ENCODE measurements around the gene CDH23.

CDH23 gene

DNA sequence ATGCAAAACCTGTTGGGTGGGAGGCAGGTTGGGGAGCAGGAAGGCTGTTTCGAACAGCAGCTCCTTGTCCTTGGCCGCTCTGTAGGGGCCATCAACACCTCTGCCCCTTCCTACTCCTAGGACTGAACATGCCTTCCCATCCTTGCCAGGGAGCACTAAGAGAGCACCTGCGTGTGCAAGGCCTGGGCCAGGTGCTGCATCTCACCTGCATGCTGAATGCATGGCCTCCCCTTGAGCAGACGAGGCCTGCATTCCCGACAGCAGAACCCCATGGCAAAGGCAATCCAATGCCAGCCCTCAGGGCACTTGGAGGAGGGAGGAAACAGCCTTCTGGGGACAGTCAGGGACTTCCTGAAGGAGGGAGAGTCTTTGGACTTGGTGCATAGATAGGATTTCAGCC is 365.6 kb downstream of the CDH23 start:
- no peak overlapping the region for H3K4me3 ChIP-seq (replicated peaks; ENCODE audit: low read depth, low read length)
- H3K36me3 ChIP-seq (ENCODE audit: control insufficient read depth, insufficient read depth, low read length), result peaks cover 3% of the 10 kb centered on the region
- TF ChIP-seq, protein P1, sequence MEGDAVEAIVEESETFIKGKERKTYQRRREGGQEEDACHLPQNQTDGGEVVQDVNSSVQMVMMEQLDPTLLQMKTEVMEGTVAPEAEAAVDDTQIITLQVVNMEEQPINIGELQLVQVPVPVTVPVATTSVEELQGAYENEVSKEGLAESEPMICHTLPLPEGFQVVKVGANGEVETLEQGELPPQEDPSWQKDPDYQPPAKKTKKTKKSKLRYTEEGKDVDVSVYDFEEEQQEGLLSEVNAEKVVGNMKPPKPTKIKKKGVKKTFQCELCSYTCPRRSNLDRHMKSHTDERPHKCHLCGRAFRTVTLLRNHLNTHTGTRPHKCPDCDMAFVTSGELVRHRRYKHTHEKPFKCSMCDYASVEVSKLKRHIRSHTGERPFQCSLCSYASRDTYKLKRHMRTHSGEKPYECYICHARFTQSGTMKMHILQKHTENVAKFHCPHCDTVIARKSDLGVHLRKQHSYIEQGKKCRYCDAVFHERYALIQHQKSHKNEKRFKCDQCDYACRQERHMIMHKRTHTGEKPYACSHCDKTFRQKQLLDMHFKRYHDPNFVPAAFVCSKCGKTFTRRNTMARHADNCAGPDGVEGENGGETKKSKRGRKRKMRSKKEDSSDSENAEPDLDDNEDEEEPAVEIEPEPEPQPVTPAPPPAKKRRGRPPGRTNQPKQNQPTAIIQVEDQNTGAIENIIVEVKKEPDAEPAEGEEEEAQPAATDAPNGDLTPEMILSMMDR (IDR thresholded peaks at IDR 0.05; ENCODE audit: insufficient read depth, low read length, poor library complexity, severe bottlenecking), result no peak
- DNase-seq (ENCODE audit: extremely low read depth, insufficient read length), result no peak
- H3K27me3 ChIP-seq (replicated peaks; ENCODE audit: control insufficient read depth, insufficient read depth, low read length), result no peaks in the 10 kb centered on the region

DNA sequence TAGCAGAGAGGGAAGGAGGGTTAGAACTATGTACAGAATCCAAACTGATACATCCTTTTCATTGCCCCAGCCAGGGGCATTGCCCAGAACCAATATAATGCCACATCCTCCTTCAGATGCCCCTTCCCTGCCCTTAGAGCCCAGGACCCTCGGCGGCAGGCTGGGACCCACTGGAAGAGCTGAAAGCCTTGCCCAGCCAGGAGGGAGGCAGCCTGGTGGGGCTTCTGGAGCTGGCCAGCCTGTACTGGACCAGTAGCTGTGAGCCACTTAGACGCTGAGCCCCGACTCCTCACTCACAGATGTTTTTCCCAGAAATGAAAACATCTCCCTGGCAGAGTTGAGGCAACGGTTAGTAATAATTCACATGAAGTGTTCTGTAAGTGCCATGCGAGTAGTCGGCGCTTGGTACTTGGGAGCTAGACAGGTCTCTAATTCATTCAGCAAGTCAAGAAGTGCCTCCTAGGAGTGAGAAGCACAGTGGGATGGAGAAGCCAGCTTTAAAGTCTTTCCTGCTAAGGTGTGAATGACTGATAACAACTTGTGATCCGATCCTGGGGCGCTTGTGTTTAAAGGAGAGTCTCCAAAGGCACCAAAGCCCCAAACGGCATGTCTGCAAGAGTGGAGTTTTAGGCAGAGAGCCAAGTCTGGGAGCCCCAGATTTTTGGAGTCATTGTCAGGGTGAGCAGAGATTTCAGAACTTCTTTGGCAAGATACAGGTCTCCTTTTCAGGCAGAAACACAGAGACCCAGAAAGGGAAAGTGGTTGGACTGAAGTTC is 366.8 kb downstream of the CDH23 start:
- no peaks in the 10 kb centered on the region for H3K27me3 ChIP-seq (replicated peaks; ENCODE audit: control insufficient read depth, insufficient read depth, low read length)
- DNase-seq (ENCODE audit: extremely low read depth, insufficient read length), result no peak
- no peak overlapping the region for H3K4me3 ChIP-seq (replicated peaks; ENCODE audit: low read depth, low read length)
- H3K36me3 ChIP-seq (ENCODE audit: control insufficient read depth, insufficient read depth, low read length), result peaks cover 1% of the 10 kb centered on the region
- TF ChIP-seq, protein P1 (IDR thresholded peaks at IDR 0.05; ENCODE audit: insufficient read depth, low read length, poor library complexity, severe bottlenecking), result no peak

DNA sequence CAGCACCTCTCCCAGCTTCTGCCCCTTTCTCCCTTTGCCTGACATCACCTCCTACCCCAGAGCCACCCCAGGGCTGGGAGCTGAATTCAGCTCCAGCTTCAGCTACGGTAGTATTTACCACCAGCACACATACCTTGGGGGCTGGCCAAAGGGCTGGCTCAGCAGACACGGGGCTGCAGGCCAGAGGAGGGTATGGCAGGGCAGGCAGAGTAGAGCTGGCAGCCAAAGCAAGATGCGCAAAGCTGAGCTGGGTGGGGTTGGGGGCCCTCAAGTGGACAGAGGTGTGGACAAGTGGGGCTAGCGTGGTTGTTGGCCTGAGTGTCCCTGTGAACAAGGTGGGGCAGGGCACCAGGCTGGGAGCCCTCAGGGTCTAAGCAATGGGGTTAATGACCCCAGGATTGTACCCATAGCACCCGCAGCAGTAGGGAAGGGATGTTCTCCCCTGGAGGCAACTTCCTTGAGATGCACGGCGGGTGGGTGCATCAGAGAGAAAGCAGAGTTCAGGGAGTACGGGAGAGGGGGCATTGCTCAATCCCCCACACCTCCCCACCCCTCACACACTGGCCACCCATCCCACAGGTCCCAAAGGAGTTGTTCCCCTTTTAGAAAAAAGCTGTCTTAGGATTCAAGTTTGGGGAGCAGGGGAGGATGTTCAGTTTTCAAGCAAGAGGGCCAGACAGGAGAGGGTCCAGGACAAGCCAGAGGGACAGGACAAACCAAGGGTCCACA is 368.6 kb downstream of the CDH23 start:
- TF ChIP-seq, protein P1 (IDR thresholded peaks at IDR 0.05; ENCODE audit: insufficient read depth, low read length, poor library complexity, severe bottlenecking), result no peak
- DNase-seq (ENCODE audit: extremely low read depth, insufficient read length), result no peak
- Histone ChIP-seq H3K27me3 (replicated peaks; ENCODE audit: control insufficient read depth, insufficient read depth, low read length) (no peaks in the 10 kb centered on the region), H3K4me3 (replicated peaks; ENCODE audit: low read depth, low read length) (no peak overlapping the region), H3K36me3 (ENCODE audit: control insufficient read depth, insufficient read depth, low read length) (peaks cover 1% of the 10 kb centered on the region)

DNA sequence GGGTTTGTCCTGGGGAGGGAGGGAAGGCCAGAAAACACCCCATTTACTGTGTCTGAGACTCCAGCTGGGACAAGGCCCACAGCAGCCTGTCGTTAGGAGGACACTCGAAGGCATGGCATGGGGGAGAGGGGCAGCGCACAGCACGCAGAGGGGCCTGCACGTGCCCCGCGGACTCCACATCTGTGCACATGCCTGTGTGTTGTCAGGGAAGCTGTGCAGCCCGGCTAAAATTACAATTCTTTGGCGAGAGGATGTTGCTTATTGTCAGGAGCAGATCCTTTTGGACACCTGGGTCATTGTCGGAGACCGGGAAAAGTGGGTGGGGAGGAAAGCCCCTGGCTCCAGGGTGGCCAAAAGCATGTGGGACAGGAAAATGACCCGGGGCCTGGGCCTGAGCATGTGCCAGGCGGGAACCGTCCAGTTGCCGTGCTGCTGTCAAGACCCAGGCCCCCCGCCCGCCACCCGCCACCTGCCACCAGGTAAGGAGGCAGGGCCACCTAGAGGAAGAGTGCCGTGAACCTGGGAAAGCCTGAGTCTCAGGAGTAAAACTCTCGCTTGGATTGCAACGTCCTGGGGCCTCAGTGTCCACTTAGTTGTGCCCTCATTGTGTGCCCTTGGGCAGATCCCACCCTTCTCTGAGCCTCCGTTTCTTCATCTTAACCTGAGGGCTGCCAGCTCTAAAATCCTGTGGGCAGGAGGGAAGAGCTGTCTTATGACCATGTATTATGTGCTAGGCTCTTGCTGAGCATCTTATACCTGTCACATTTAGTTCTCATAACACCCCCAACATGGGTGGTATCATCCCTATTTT is 369.4 kb downstream of the CDH23 start:
- DNase-seq (ENCODE audit: extremely low read depth, insufficient read length), result no peak
- H3K36me3 ChIP-seq (ENCODE audit: control insufficient read depth, insufficient read depth, low read length), result peaks cover 1% of the 10 kb centered on the region

DNA sequence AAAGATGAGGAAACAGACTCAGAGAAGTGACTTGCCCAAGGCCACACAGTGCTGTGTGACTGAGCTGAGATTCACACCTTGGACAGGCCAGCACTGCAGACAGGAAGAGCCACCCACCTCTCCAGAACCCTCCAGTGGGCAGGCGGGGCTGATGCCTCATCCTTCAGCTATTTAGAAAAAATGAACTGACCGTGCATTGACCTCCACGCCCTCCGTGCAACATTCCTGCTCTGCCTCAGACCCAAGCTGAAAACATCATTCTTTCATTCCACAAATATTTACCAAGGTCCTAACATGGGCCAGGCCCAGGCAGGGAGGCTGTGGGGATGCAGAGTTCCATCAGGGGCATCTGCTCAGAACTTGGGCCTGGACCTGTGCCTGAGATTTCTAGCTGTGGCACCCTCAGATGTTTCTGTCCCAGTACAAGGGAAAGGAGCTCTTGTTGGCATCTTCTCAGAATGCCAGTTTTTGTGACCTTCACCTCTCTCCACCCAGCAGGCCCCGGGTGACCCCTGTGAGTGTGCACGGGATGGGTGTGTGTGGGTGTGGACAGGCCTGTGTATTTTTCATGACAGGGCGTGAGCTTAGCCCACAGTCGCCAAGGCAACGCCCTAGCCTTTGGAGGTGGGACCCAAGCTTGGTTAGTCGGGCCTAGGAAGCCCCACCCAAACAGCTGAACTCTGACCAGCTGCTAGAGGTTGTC is 370.1 kb downstream of the CDH23 start:
- Histone ChIP-seq H3K36me3 (ENCODE audit: control insufficient read depth, insufficient read depth, low read length) (no peaks in the 10 kb centered on the region; the same call in none of the 2 replicates), H3K27me3 (replicated peaks; ENCODE audit: control insufficient read depth, insufficient read depth, low read length) (no peaks in the 10 kb centered on the region), H3K4me3 (replicated peaks; ENCODE audit: low read depth, low read length) (no peak overlapping the region)
- TF ChIP-seq, protein P1 (IDR thresholded peaks at IDR 0.05; ENCODE audit: insufficient read depth, low read length, poor library complexity, severe bottlenecking), result no peak
- no peak for DNase-seq (ENCODE audit: extremely low read depth, insufficient read length)

More for the DNA sequence above, 369.4 kb downstream of the CDH23 start:
- Histone ChIP-seq H3K27me3 (replicated peaks; ENCODE audit: control insufficient read depth, insufficient read depth, low read length) (no peaks in the 10 kb centered on the region), H3K4me3 (replicated peaks; ENCODE audit: low read depth, low read length) (no peak overlapping the region)
- TF ChIP-seq, protein P1 (IDR thresholded peaks at IDR 0.05; ENCODE audit: insufficient read depth, low read length, poor library complexity, severe bottlenecking), result no peak
